Liver (tissue), 9 donors: ENCODE data around the gene FGD4. TPM values are rescaled to one million over a fixed set of nuclear protein-coding genes. Genes with fewer than 3 reads are reported as not detected.

ENCODE experiments used
- DNase-seq: peaks from one replicate; pipeline ENCODE4 v3.0.0-alpha.2; 2017; ENCODE audit warnings: low spot score
- H3K27ac ChIP-seq, 2 donors: one replicate each; pipeline ENCODE4 v1.7.0; 2013; ENCODE audit warnings: inconsistent platforms in 2 of 2, low read length in 2 of 2, control low read depth in 1 of 2, low read depth in 1 of 2, mild to moderate bottlenecking in 1 of 2
- H3K27me3 ChIP-seq, 4 donors: one replicate each; pipeline versions ENCODE4 v1.6.1 to v1.7.0; 2013; ENCODE audit warnings: low read length in 3 of 4, inconsistent platforms in 1 of 4, mild to moderate bottlenecking in 1 of 4, moderate library complexity in 1 of 4; ENCODE audit not compliant: control insufficient read depth in 4 of 4, insufficient read depth in 4 of 4
- H3K36me3 ChIP-seq, 4 donors: one replicate each; pipeline versions ENCODE4 v1.6.1 to v1.7.0; 2013; ENCODE audit warnings: low read length in 3 of 4, mild to moderate bottlenecking in 3 of 4, low read depth in 1 of 4, moderate library complexity in 1 of 4; ENCODE audit not compliant: control insufficient read depth in 4 of 4, insufficient read depth in 3 of 4
- H3K4me1 ChIP-seq, 4 donors: one replicate each; pipeline versions ENCODE4 v1.6.1 to v1.7.0; 2013; ENCODE audit warnings: low read length in 3 of 4, mild to moderate bottlenecking in 3 of 4, moderate library complexity in 1 of 4; ENCODE audit not compliant: control insufficient read depth in 4 of 4, insufficient read depth in 4 of 4
- H3K4me3 ChIP-seq, 3 donors: one replicate each; pipeline versions ENCODE4 v1.6.1 to v1.7.0; 2013; ENCODE audit warnings: low read length in 3 of 3, control low read depth in 1 of 3, low read depth in 1 of 3, mild to moderate bottlenecking in 1 of 3
- H3K9ac ChIP-seq, 2 donors: one replicate each; pipeline ENCODE4 v1.7.0; 2013; ENCODE audit warnings: low read length in 2 of 2, mild to moderate bottlenecking in 2 of 2, moderate library complexity in 2 of 2, control low read depth in 1 of 2, low read depth in 1 of 2
- H3K9me3 ChIP-seq, 4 donors: one replicate each; pipeline versions ENCODE4 v1.6.1 to v1.7.0; 2013; ENCODE audit warnings: low read length in 3 of 4; ENCODE audit not compliant: control insufficient read depth in 4 of 4
- ATF3 ChIP-seq: IDR thresholded peaks from 2 replicates; pipeline ENCODE4 v1.6.1; 2016; ENCODE audit warnings: antibody characterized with exemption
- EGR1 ChIP-seq, 2 donors: IDR thresholded peaks; 2 replicates each; pipeline ENCODE4 v1.6.1; 2016 to 2018; ENCODE audit warnings: antibody characterized with exemption in 2 of 2, low read depth in 2 of 2
- FOXA1 ChIP-seq: IDR thresholded peaks from 2 replicates; pipeline ENCODE4 v1.6.1; 2016; ENCODE audit warnings: antibody characterized with exemption
- FOXA2 ChIP-seq: IDR thresholded peaks from 2 replicates; pipeline ENCODE4 v1.6.1; 2016; ENCODE audit warnings: antibody characterized with exemption
- GABPA ChIP-seq, 2 donors: IDR thresholded peaks in 1 of 2; conservative IDR thresholded peaks in 1 of 2; 2 replicates each; pipeline ENCODE4 v1.6.1; 2016; ENCODE audit warnings: antibody characterized with exemption in 2 of 2, mild to moderate bottlenecking in 1 of 2, moderate library complexity in 1 of 2
- HNF4A ChIP-seq, 2 donors: conservative IDR thresholded peaks; 2 replicates each; pipeline ENCODE4 v1.6.1; 2016; ENCODE audit warnings: antibody characterized with exemption in 2 of 2, mild to moderate bottlenecking in 2 of 2
- HNF4G ChIP-seq: IDR thresholded peaks from 2 replicates; pipeline ENCODE4 v1.6.1; 2016; ENCODE audit warnings: antibody characterized with exemption
- RAD21 ChIP-seq, 2 donors: IDR thresholded peaks; 2 replicates each; pipeline ENCODE4 v1.6.1; 2016; ENCODE audit warnings: antibody characterized with exemption in 2 of 2, mild to moderate bottlenecking in 2 of 2
- REST ChIP-seq: IDR thresholded peaks from 2 replicates; pipeline ENCODE4 v1.6.1; 2016; ENCODE audit warnings: antibody characterized with exemption, mild to moderate bottlenecking
- RXRA ChIP-seq, 2 donors: IDR thresholded peaks; 2 replicates each; pipeline ENCODE4 v1.6.1; 2017 to 2018; ENCODE audit warnings: antibody characterized with exemption in 2 of 2, mild to moderate bottlenecking in 1 of 2
- SP1 ChIP-seq: IDR thresholded peaks from 2 replicates; pipeline ENCODE4 v1.6.1; 2018; ENCODE audit warnings: antibody characterized with exemption, mild to moderate bottlenecking
- YY1 ChIP-seq: IDR thresholded peaks from 2 replicates; pipeline ENCODE4 v1.6.1; 2016; ENCODE audit warnings: antibody characterized with exemption, mild to moderate bottlenecking
- ZBTB33 ChIP-seq: IDR thresholded peaks from 2 replicates; pipeline ENCODE4 v1.6.1; 2016; ENCODE audit warnings: antibody characterized with exemption
- WGBS: extraction: QIAGEN DNeasy Blood & Tissue Kit; methylation state at CpG from one replicate; pipeline ENCODE4 v1.1.7; 2013; 5-methylcytosine and 5-hydroxymethylcytosine counted together
- polyA plus RNA-seq, 2 donors: library from polyadenylated mRNA; stranded (reverse) in 1 of 2; unstranded in 1 of 2; fragments of 200-250 nt in 1 of 2; fragments of >200 nt in 1 of 2; fragmentation: Nextera tagmentation in 1 of 2; extraction: Ambion mirVana in 1 of 2; gene quantifications; one replicate each; pipeline versions ENCODE4 v1.2.1 to v1.2.3, GENCODE V29; 2013 to 2015
- total RNA-seq, 2 donors: library from RNA; depleted of rRNA; stranded (reverse); fragments of >200 nt; gene quantifications; one replicate each; pipeline ENCODE4 v1.2.3, GENCODE V29; 2014
- TF ChIP-seq, protein P1 (sequence below): IDR thresholded peaks from 2 replicates; pipeline ENCODE4 v1.6.1; 2016; ENCODE audit warnings: antibody characterized with exemption
- TF ChIP-seq, protein P2 (sequence below): fragments of 150-350 bp; IDR thresholded peaks from 2 replicates; pipeline ENCODE4 v1.5.1; 2017; ENCODE audit warnings: improper control_type of control experiment, low read depth, low read length; ENCODE audit not compliant: missing input control
- donor health status: healthy.
- donor health status: healthy.
- donor health status: healthy.
- donor health status: healthy.
- donor health status: healthy.

FGD4 gene
- total and polyA plus RNA-seq, 4 donors: 3.8 to 26.4 (median 9.0) TPM

- TF ChIP-seq ATF3 (no peak), RAD21 (IDR thresholded peaks at IDR 0.05) (no peak), RXRA (IDR thresholded peaks at IDR 0.05) (no peak), HNF4G (no peak), FOXA2 (no peak), GABPA (IDR thresholded peaks at IDR 0.05 in 1 of 2, conservative IDR thresholded peaks at IDR 0.05 in 1 of 2) (no peak)
- TF ChIP-seq, protein P1, sequence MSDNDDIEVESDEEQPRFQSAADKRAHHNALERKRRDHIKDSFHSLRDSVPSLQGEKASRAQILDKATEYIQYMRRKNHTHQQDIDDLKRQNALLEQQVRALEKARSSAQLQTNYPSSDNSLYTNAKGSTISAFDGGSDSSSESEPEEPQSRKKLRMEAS: no peak
Measured at GRCh38 chr12:32477714-32478113, 78.4 kb downstream of the FGD4 start (continued).

DNA sequence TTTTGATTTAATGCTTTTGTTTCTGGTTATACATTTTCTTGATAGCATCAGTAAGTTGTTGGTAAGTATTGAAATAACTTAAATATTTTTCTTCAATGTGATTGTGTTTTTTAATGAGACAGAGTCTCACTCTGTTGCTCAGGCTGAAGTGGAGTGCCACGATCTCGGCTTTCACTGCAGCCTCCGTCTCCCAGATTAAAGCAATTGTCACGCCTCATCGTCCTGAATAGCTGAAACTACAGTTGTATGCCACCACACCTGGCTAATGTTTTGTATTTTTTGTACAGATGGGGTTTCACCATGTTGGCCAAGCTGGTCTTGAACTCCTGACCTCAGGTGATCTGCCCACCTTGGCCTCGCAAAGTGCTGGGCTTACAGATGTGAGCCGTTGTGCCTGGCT is 78.8 kb downstream of the FGD4 start:
- Histone ChIP-seq H3K4me1 (peaks cover 0 to 4% (median 0%) of the 10 kb centered on the region in 4 donors), H3K9me3 (no peaks in the 10 kb centered on the region), H3K36me3 (no peaks in the 10 kb centered on the region), H3K27ac (no peak overlapping the region), H3K9ac (no peak overlapping the region), H3K4me3 (no peak overlapping the region), H3K27me3 (no peaks in the 10 kb centered on the region)
- no peak for DNase-seq
- 94% methylated on average over 7 of the region's 7 CpGs for WGBS
- no peak for TF ChIP-seq EGR1 (IDR thresholded peaks at IDR 0.05; ENCODE audit: low read depth in 2 of 2)
- no peak for TF ChIP-seq HNF4G
- TF ChIP-seq, protein P1: no peak
- no peak for TF ChIP-seq FOXA1
- TF ChIP-seq RXRA (IDR thresholded peaks at IDR 0.05): no peak
- TF ChIP-seq HNF4A (conservative IDR thresholded peaks at IDR 0.05): no peak
- no peak for TF ChIP-seq YY1
- TF ChIP-seq FOXA2: no peak
- TF ChIP-seq, protein P2, sequence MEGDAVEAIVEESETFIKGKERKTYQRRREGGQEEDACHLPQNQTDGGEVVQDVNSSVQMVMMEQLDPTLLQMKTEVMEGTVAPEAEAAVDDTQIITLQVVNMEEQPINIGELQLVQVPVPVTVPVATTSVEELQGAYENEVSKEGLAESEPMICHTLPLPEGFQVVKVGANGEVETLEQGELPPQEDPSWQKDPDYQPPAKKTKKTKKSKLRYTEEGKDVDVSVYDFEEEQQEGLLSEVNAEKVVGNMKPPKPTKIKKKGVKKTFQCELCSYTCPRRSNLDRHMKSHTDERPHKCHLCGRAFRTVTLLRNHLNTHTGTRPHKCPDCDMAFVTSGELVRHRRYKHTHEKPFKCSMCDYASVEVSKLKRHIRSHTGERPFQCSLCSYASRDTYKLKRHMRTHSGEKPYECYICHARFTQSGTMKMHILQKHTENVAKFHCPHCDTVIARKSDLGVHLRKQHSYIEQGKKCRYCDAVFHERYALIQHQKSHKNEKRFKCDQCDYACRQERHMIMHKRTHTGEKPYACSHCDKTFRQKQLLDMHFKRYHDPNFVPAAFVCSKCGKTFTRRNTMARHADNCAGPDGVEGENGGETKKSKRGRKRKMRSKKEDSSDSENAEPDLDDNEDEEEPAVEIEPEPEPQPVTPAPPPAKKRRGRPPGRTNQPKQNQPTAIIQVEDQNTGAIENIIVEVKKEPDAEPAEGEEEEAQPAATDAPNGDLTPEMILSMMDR: no peak
- no peak for TF ChIP-seq SP1
- TF ChIP-seq REST: no peak
- TF ChIP-seq ZBTB33: no peak
- TF ChIP-seq GABPA (IDR thresholded peaks at IDR 0.05 in 1 of 2, conservative IDR thresholded peaks at IDR 0.05 in 1 of 2): no peak
